Measurements from ENCODE around the gene SNED1.

DNA sequence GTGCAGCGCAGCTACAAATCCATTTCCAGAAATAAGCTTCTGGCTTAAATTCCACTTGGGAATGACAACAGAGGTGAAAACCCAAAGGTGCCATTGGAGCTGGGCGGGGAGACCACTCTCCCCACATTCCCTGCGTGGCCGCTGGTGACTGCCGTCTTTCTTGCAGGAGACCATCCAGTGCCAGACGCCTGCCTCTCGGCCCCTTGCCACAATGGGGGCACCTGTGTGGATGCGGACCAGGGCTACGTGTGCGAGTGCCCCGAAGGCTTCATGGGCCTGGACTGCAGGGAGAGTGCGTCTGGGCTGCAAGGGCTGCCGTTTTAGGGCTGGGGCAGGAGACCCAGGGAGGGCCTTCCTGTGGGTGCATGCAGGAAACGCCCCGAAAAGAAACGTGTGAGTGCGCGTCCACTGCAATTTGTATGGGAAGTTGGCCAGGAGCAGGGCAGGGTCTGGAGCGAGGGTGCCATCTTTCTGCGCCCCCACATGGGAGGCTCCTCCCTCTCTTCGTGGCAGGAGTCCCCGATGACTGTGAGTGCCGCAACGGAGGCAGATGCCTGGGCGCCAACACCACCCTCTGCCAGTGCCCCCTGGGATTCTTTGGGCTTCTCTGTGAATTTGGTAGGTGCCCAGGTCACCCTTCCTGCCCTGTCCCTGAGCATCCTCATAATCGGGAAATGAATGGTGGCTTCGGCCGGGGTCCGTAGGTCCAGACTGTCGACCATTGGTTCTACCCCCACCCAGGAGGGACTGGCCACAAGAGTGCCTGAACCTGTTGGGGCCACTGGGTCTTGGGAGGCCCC, 49.9 kb downstream of the SNED1 start:
- TF ChIP-seq, protein P1, sequence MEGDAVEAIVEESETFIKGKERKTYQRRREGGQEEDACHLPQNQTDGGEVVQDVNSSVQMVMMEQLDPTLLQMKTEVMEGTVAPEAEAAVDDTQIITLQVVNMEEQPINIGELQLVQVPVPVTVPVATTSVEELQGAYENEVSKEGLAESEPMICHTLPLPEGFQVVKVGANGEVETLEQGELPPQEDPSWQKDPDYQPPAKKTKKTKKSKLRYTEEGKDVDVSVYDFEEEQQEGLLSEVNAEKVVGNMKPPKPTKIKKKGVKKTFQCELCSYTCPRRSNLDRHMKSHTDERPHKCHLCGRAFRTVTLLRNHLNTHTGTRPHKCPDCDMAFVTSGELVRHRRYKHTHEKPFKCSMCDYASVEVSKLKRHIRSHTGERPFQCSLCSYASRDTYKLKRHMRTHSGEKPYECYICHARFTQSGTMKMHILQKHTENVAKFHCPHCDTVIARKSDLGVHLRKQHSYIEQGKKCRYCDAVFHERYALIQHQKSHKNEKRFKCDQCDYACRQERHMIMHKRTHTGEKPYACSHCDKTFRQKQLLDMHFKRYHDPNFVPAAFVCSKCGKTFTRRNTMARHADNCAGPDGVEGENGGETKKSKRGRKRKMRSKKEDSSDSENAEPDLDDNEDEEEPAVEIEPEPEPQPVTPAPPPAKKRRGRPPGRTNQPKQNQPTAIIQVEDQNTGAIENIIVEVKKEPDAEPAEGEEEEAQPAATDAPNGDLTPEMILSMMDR (IDR thresholded peaks at IDR 0.05): no peak
- TF ChIP-seq POLR2AphosphoS5 (IDR thresholded peaks at IDR 0.05) (no peak), POLR2A (IDR thresholded peaks at IDR 0.05) (no peak)

Data from suprapubic skin (tissue), 4 donors.